IPS-18c (cell line): ENCODE data around the gene CTBP1.

Source experiments
- H3K4me3 ChIP-seq: 2 replicates; pipeline ENCODE4 v1.7.0; 2013; ENCODE audit warnings: low read depth, mild to moderate bottlenecking, low read length, moderate library complexity; ENCODE audit not compliant: insufficient read depth
- H3K9me3 ChIP-seq: one replicate; pipeline ENCODE4 v1.6.1; 2013; ENCODE audit warnings: mild to moderate bottlenecking, low read length, moderate library complexity; ENCODE audit not compliant: control insufficient read depth, insufficient read depth

CTBP1 gene

GRCh38 chr4:1234811-1235292, 14.1 kb downstream of the CTBP1 start:
- Histone ChIP-seq H3K4me3 (no peak overlapping the region), H3K9me3 (no peaks in the 10 kb centered on the region)

GRCh38 chr4:1234309-1234695, 14.6 kb downstream of the CTBP1 start:
- Histone ChIP-seq H3K9me3 (no peaks in the 10 kb centered on the region), H3K4me3 (no peak overlapping the region)

- no peak overlapping the region for H3K4me3 ChIP-seq
- H3K9me3 ChIP-seq = no peaks in the 10 kb centered on the region
Measured at GRCh38 chr4:1233641-1234308, 15.2 kb downstream of the CTBP1 start.

- Histone ChIP-seq H3K4me3 (no peak overlapping the region), H3K9me3 (no peaks in the 10 kb centered on the region)
Measured at GRCh38 chr4:1232661-1233621, 16.0 kb downstream of the CTBP1 start.

- no peak overlapping the region for H3K4me3 ChIP-seq
- no peaks in the 10 kb centered on the region for H3K9me3 ChIP-seq
Measured at GRCh38 chr4:1231637-1232360, 17.1 kb downstream of the CTBP1 start.

GRCh38 chr4:1230971-1231636, 17.8 kb downstream of the CTBP1 start:
- no peaks in the 10 kb centered on the region for H3K9me3 ChIP-seq
- H3K4me3 ChIP-seq = no peak overlapping the region

- Histone ChIP-seq H3K9me3 (no peaks in the 10 kb centered on the region), H3K4me3 (no peak overlapping the region)
Measured at GRCh38 chr4:1230316-1230715, 18.6 kb downstream of the CTBP1 start.

- H3K4me3 ChIP-seq = no peak overlapping the region
Measured at GRCh38 chr4:1229117-1229849, 19.6 kb downstream of the CTBP1 start.

GRCh38 chr4:1227816-1228215, 21.1 kb downstream of the CTBP1 start:
- no peaks in the 10 kb centered on the region for H3K9me3 ChIP-seq
- H3K4me3 ChIP-seq = no peak overlapping the region

More at GRCh38 chr4:1229117-1229849, 19.6 kb downstream of the CTBP1 start:
- H3K9me3 ChIP-seq = no peaks in the 10 kb centered on the region

- Histone ChIP-seq H3K4me3 (no peak overlapping the region), H3K9me3 (no peaks in the 10 kb centered on the region)
Measured at GRCh38 chr4:1226598-1226997, 22.3 kb downstream of the CTBP1 start.

GRCh38 chr4:1226144-1226481, 22.8 kb downstream of the CTBP1 start:
- no peaks in the 10 kb centered on the region for H3K9me3 ChIP-seq
- H3K4me3 ChIP-seq = no peak overlapping the region

- H3K9me3 ChIP-seq = no peaks in the 10 kb centered on the region
- no peak overlapping the region for H3K4me3 ChIP-seq
Measured at GRCh38 chr4:1225272-1226143, 23.4 kb downstream of the CTBP1 start.

- Histone ChIP-seq H3K4me3 (no peak overlapping the region), H3K9me3 (no peaks in the 10 kb centered on the region)
Measured at GRCh38 chr4:1223841-1224809, 24.8 kb downstream of the CTBP1 start.

- Histone ChIP-seq H3K9me3 (no peaks in the 10 kb centered on the region), H3K4me3 (no peak overlapping the region)
Measured at GRCh38 chr4:1222938-1223690, 25.8 kb downstream of the CTBP1 start.
